Measurements from ENCODE around the gene ARL4A.

DNA sequence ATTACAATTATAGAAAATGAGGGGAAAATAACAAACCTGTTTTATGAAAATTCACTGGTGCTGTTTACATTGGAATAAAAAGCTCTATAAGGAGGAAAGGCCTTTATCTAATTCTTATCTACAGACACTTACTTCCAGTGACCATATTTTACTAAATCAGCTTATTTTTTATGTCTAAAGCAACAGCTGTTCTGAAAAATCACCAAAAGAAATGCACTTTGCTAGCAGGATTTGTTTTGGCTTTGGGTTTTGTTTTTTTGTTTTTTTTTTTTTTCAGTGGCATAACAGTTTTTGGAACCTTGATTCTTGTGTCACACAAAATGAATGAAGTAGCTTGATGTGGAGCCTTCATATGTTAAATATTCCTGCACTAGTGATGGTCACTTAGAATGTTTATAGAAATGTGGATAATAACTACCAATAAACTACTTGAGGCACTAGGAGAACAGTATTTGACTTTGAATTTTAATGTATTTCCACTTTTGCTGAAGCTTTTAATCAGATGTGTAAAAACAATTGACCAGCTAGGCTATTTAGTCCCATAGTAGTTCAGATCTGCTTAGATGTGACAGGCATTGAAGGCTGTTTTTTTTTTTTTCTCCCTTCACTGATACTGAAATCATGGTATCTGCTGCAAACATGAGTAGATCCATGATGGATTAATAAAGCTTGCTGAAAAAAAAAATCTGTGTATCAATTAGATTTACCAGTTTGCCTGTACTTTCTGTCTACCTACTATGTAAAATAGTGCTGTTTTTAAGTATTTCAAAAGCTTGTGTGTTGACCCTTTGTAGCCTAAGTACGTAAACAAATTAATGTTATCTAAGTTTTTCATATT, 2.8 kb downstream of the ARL4A start:
- no peak for TF ChIP-seq POLR2AphosphoS5 (IDR thresholded peaks at IDR 0.05)
- TF ChIP-seq, protein P1, sequence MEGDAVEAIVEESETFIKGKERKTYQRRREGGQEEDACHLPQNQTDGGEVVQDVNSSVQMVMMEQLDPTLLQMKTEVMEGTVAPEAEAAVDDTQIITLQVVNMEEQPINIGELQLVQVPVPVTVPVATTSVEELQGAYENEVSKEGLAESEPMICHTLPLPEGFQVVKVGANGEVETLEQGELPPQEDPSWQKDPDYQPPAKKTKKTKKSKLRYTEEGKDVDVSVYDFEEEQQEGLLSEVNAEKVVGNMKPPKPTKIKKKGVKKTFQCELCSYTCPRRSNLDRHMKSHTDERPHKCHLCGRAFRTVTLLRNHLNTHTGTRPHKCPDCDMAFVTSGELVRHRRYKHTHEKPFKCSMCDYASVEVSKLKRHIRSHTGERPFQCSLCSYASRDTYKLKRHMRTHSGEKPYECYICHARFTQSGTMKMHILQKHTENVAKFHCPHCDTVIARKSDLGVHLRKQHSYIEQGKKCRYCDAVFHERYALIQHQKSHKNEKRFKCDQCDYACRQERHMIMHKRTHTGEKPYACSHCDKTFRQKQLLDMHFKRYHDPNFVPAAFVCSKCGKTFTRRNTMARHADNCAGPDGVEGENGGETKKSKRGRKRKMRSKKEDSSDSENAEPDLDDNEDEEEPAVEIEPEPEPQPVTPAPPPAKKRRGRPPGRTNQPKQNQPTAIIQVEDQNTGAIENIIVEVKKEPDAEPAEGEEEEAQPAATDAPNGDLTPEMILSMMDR (IDR thresholded peaks at IDR 0.05), result no peak
- TF ChIP-seq EP300 (IDR thresholded peaks at IDR 0.05), result no peak
